Duodenal mucosa (tissue), 2 donors: Measurements from ENCODE around the gene IGSF5.

ENCODE experiments used
- H3K27ac ChIP-seq: one replicate; pipeline ENCODE4 v1.7.0; 2013; ENCODE audit warnings: low read depth, low read length
- H3K27me3 ChIP-seq, 2 donors: one replicate each; pipeline ENCODE4 v1.7.0; 2013; ENCODE audit warnings: low read length in 2 of 2, control low read depth in 1 of 2; ENCODE audit not compliant: insufficient read depth in 2 of 2, control insufficient read depth in 1 of 2
- H3K36me3 ChIP-seq, 2 donors: one replicate each; pipeline ENCODE4 v1.7.0; 2013; ENCODE audit warnings: low read length in 2 of 2, control low read depth in 1 of 2; ENCODE audit not compliant: insufficient read depth in 2 of 2, control insufficient read depth in 1 of 2
- H3K4me1 ChIP-seq, 2 donors: one replicate each; pipeline ENCODE4 v1.7.0; 2013; ENCODE audit warnings: low read length in 2 of 2, control low read depth in 1 of 2; ENCODE audit not compliant: insufficient read depth in 2 of 2, control insufficient read depth in 1 of 2
- H3K4me3 ChIP-seq, 2 donors: one replicate each; pipeline ENCODE4 v1.7.0; 2013; ENCODE audit warnings: low read length in 2 of 2, low read depth in 1 of 2
- H3K9ac ChIP-seq, 2 donors: one replicate each; pipeline ENCODE4 v1.7.0; 2013; ENCODE audit warnings: low read length in 2 of 2, low read depth in 1 of 2
- H3K9me3 ChIP-seq, 2 donors: one replicate each; pipeline ENCODE4 v1.7.0; 2013; ENCODE audit warnings: low read length in 2 of 2, control low read depth in 1 of 2; ENCODE audit not compliant: control insufficient read depth in 1 of 2

Gene IGSF5

GRCh38 chr21:39775816-39776215 lies 30.8 kb downstream of the IGSF5 start:
- H3K9me3 ChIP-seq: no peaks in the 10 kb centered on the region
- no peaks in the 10 kb centered on the region for H3K36me3 ChIP-seq
- no peaks in the 10 kb centered on the region for H3K27me3 ChIP-seq

GRCh38 chr21:39776589-39776988 lies 31.6 kb downstream of the IGSF5 start:
- Histone ChIP-seq H3K27me3 (no peaks in the 10 kb centered on the region), H3K4me3 (no peak overlapping the region), H3K4me1 (no peaks in the 10 kb centered on the region), H3K9ac (no peak overlapping the region), H3K9me3 (no peaks in the 10 kb centered on the region), H3K27ac (no peak overlapping the region), H3K36me3 (no peaks in the 10 kb centered on the region)

More at GRCh38 chr21:39775816-39776215, 30.8 kb downstream of the IGSF5 start:
- Histone ChIP-seq H3K4me1 (no peaks in the 10 kb centered on the region), H3K9ac (no peak overlapping the region), H3K4me3 (no peak overlapping the region), H3K27ac (no peak overlapping the region)

- Histone ChIP-seq H3K9ac (no peak overlapping the region), H3K9me3 (no peaks in the 10 kb centered on the region), H3K27me3 (no peaks in the 10 kb centered on the region), H3K36me3 (no peaks in the 10 kb centered on the region), H3K4me3 (no peak overlapping the region), H3K4me1 (no peaks in the 10 kb centered on the region), H3K27ac (no peak overlapping the region)
Measured at GRCh38 chr21:39781331-39781730, 36.3 kb downstream of the IGSF5 start.

DNA sequence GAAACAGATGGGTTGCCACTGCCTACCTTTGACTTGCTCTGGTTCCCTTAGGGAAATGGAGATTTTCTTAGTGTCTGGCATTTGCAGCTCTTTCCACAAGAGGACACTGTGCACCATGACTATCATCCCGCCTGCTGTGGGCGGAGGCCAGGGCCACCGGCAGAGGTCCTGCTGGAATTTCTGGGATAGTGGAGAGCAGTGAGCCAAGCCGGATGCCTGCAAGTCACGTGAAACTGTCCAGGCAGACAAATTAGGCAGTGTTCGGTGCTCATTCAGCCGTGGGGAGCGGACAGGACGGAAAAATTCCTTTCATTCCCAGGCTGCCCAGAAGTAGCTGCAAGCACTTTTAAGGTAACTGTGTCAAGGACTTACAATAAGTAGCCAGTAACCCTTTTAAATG lies 43.4 kb downstream of the IGSF5 start:
- Histone ChIP-seq H3K36me3 (no peaks in the 10 kb centered on the region), H3K9ac (no peak overlapping the region), H3K27ac (no peak overlapping the region)

DNA sequence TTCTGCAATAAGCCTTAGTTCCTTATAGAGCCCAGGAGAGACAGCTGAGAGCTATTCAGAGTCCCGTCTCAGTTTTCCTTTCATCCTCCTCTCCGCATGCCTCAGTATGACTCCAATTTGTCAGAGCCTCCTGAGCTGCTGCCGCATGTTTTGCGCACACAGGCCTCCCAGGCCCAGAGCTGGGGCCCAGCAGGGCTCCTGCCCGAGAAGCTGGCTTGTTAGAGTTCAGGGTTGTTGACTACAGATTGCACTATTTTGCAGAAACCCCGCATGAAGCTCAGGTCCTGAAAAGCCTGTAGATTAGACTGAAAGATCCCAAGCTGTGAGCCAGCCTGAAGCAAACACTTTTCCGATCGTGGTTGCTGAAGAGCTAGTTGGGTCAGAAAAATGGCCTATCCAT lies 51.5 kb downstream of the IGSF5 start:
- Histone ChIP-seq H3K9me3 (no peaks in the 10 kb centered on the region), H3K27me3 (no peaks in the 10 kb centered on the region), H3K36me3 (no peaks in the 10 kb centered on the region), H3K4me3 (no peak overlapping the region), H3K27ac (no peak overlapping the region), H3K9ac (no peak overlapping the region), H3K4me1 (no peaks in the 10 kb centered on the region)

More for the DNA sequence above, 43.4 kb downstream of the IGSF5 start:
- Histone ChIP-seq H3K4me1 (no peaks in the 10 kb centered on the region), H3K27me3 (no peaks in the 10 kb centered on the region), H3K9me3 (no peaks in the 10 kb centered on the region), H3K4me3 (no peak overlapping the region)

DNA sequence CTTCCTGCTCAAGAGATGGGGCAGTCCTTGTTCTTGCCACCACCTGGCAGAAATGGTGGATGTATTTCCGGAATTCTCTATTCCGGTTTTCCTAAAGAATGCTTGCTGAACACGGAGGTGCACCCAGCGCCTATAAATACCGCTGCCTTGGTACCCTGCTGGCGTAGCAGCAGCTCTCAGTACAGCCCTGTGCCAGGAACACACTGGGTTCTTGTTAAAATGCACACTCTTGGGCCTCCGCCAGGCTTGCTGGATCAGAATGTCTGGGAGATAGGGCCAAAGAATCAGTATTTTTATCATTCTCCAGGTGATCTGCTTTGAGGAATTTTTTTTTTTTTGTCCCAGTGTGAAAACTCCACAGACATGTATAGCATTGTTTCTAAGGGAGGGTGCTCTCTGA lies 54.2 kb downstream of the IGSF5 start:
- Histone ChIP-seq H3K36me3 (no peaks in the 10 kb centered on the region), H3K4me1 (no peaks in the 10 kb centered on the region), H3K9ac (no peak overlapping the region), H3K4me3 (no peak overlapping the region), H3K9me3 (no peaks in the 10 kb centered on the region), H3K27ac (no peak overlapping the region), H3K27me3 (no peaks in the 10 kb centered on the region)

DNA sequence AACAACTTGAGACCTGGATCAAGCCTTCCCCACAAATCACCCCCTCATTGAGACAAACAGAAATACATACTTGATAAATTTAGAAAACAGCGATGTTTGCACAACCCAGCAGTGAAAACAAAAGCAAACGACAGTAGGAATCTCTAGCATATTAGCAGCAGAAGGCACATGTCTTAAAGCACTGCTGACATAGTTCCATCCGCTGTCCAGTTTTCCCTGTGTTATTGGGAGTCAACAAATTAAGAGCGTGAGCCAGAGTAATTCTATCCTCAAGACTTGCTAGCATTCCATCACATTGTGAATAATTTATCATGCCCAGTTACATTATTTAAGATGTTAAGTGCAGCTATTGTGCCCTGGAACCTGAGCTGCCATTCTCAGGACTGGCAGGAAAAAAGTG lies 55.3 kb downstream of the IGSF5 start:
- H3K4me3 ChIP-seq: no peak overlapping the region
- no peak overlapping the region for H3K9ac ChIP-seq
- no peaks in the 10 kb centered on the region for H3K4me1 ChIP-seq
- H3K27ac ChIP-seq: no peak overlapping the region
- H3K27me3 ChIP-seq: no peaks in the 10 kb centered on the region
- no peaks in the 10 kb centered on the region for H3K9me3 ChIP-seq
- no peaks in the 10 kb centered on the region for H3K36me3 ChIP-seq

DNA sequence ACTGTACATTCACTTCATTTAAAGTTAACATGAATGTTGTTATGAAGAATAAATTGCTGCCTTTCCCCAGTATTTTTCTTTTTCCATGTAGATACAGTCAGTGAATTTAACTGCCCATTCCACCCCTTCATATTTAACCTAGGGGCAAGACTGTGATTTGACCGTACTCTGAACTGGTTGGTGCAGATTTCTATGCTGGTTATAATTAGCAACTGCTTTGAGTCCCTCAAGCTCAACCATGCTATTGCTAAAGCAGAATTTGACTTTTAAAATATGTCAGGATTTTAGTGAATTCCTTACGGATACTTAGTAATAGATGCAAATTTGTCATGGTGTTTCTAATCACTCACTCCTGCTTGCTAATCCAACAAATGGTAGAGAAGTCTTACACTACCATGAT lies 57.2 kb downstream of the IGSF5 start:
- Histone ChIP-seq H3K27me3 (no peaks in the 10 kb centered on the region), H3K4me1 (no peaks in the 10 kb centered on the region)

GRCh38 chr21:39803393-39803792 lies 58.4 kb downstream of the IGSF5 start:
- Histone ChIP-seq H3K27ac (no peak overlapping the region), H3K27me3 (no peaks in the 10 kb centered on the region)

More for the DNA sequence above, 57.2 kb downstream of the IGSF5 start:
- Histone ChIP-seq H3K27ac (no peak overlapping the region), H3K9ac (no peak overlapping the region), H3K36me3 (no peaks in the 10 kb centered on the region), H3K4me3 (no peak overlapping the region), H3K9me3 (no peaks in the 10 kb centered on the region)

DNA sequence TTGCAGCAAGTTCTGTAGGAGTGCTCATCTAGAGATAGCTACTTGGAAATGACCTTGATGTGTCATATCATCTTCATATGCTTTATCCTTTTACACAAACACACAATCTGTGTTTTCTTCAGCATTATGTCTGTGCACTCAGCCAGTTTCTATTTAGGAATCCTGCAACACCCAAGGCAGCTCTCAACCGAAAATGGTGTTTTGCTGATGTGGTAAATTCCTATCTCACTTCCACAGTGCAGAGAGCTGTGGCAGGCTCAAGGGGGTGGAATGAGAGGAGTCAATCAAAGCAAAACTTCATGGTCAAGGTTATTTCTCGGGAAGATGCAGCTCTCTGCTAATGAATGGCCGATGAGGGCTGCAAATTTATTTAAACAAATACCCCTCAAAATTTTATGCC lies 59.3 kb downstream of the IGSF5 start:
- H3K36me3 ChIP-seq: no peaks in the 10 kb centered on the region
- H3K9me3 ChIP-seq: no peaks in the 10 kb centered on the region
- H3K4me3 ChIP-seq: no peak overlapping the region
- no peaks in the 10 kb centered on the region for H3K27me3 ChIP-seq
- H3K9ac ChIP-seq: no peak overlapping the region
- no peak overlapping the region for H3K27ac ChIP-seq
- H3K4me1 ChIP-seq: no peaks in the 10 kb centered on the region

More at GRCh38 chr21:39803393-39803792, 58.4 kb downstream of the IGSF5 start:
- H3K4me1 ChIP-seq: no peaks in the 10 kb centered on the region
- H3K4me3 ChIP-seq: no peak overlapping the region
- H3K9ac ChIP-seq: no peak overlapping the region
- no peaks in the 10 kb centered on the region for H3K36me3 ChIP-seq
- H3K9me3 ChIP-seq: no peaks in the 10 kb centered on the region

GRCh38 chr21:39805983-39806382 lies 61.0 kb downstream of the IGSF5 start:
- no peaks in the 10 kb centered on the region for H3K36me3 ChIP-seq
- no peaks in the 10 kb centered on the region for H3K27me3 ChIP-seq
- no peak overlapping the region for H3K4me3 ChIP-seq
- no peak overlapping the region for H3K27ac ChIP-seq
- H3K9ac ChIP-seq: no peak overlapping the region
- no peaks in the 10 kb centered on the region for H3K9me3 ChIP-seq
- no peaks in the 10 kb centered on the region for H3K4me1 ChIP-seq
